Central memory CD8-positive, alpha-beta T cell (primary cell): Measurements from ENCODE around the gene SIGLEC11.

ENCODE experiments used
- ATAC-seq: fragments of 150-1000 bp; cut with Tn5 transposase; replicated peaks from 2 replicates; pipeline ENCODE4 v1.10.0; 2022; ENCODE audit warnings: mild to moderate bottlenecking, moderate FRiP score, moderate number of reproducible peaks; ENCODE audit not compliant: poor library complexity, severe bottlenecking; ENCODE audit errors: extremely low read depth
- DNase-seq, 2 donors: peaks; one replicate each; pipeline ENCODE4 v3.0.0; 2021; ENCODE audit warnings: low spot score in 2 of 2
- H3K27ac Mint-ChIP-seq: one replicate; pipeline ENCODE4 v1.8.0; 2022; ENCODE audit warnings: low read depth, mild to moderate bottlenecking, moderate library complexity, mixed read lengths
- H3K27me3 Mint-ChIP-seq: one replicate; pipeline ENCODE4 v1.8.0; 2022; ENCODE audit warnings: mixed read lengths
- H3K36me3 Mint-ChIP-seq: one replicate; pipeline ENCODE4 v1.8.0; 2022; ENCODE audit warnings: mild to moderate bottlenecking, moderate library complexity, mixed read lengths; ENCODE audit not compliant: insufficient read depth
- H3K4me1 Mint-ChIP-seq: one replicate; pipeline ENCODE4 v1.8.0; 2022; ENCODE audit warnings: mixed read lengths
- H3K4me3 Mint-ChIP-seq: one replicate; pipeline ENCODE4 v1.8.0; 2022; ENCODE audit warnings: mild to moderate bottlenecking, moderate library complexity, mixed read lengths
- H3K9me3 Mint-ChIP-seq: one replicate; pipeline ENCODE4 v1.8.0; 2022; ENCODE audit warnings: mixed read lengths

The SIGLEC11 gene

GRCh38 chr19:49912965-49913685, 47.8 kb downstream of the SIGLEC11 start:
- Mint-ChIP-seq H3K27me3 (no peaks in the 10 kb centered on the region), H3K36me3 (peaks cover 22% of the 10 kb centered on the region), H3K27ac (no peak overlapping the region), H3K9me3 (no peaks in the 10 kb centered on the region), H3K4me1 (peaks cover 38% of the 10 kb centered on the region), H3K4me3 (no peak overlapping the region)
- DNase-seq (no peak), ATAC-seq (no peak)

DNA sequence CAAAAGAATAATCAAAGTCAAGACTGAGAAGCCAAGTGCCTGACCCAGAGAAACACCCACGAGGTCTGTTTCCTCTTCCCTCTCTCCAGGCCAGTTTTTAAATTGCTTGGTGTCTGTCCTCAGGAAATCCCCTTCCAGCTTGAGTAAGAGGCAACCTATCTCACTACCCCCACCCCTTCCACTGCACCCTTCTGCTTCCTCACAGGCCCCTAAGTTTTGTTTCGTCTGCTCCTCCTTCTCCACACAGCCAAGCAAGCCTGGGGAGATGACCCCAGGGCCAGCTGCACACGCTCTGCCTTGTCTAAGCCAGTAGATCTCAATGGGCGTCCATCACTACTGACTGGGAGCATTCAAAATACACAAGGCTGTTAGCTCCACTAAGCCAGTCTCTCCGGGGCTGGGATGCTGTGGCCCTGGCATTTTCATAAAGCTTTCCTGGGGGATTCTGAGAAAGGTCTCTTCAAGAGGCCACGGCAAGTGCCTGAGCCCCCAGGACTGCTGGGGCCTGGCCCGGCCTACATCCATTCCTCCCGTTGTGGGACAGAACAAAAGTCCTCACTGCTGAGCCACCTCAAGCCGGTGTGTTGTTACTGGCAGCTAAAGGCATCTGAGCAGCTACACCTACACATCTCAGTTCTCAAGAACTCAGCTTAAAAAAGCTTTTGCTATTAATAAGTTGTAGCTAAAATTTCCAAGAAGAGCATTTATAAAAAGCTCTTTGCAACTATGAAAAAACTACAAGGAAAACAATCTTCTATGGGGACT, 49.4 kb downstream of the SIGLEC11 start:
- H3K27me3 Mint-ChIP-seq, result no peaks in the 10 kb centered on the region
- H3K36me3 Mint-ChIP-seq, result peaks cover 17% of the 10 kb centered on the region
- H3K4me3 Mint-ChIP-seq, result no peak overlapping the region
- no peak for ATAC-seq
- no peaks in the 10 kb centered on the region for H3K9me3 Mint-ChIP-seq
- peak overlapping the region; percentile 79 for H3K27ac Mint-ChIP-seq
- no peak for DNase-seq
- peaks cover 29% of the 10 kb centered on the region for H3K4me1 Mint-ChIP-seq

GRCh38 chr19:49910179-49910578, 50.8 kb downstream of the SIGLEC11 start:
- Mint-ChIP-seq H3K4me1 (peaks cover 20% of the 10 kb centered on the region), H3K36me3 (peaks cover 15% of the 10 kb centered on the region), H3K9me3 (no peaks in the 10 kb centered on the region), H3K4me3 (no peak overlapping the region), H3K27me3 (no peaks in the 10 kb centered on the region), H3K27ac (no peak overlapping the region)
- ATAC-seq (no peak), DNase-seq (no peak)

GRCh38 chr19:49908480-49909420, 52.2 kb downstream of the SIGLEC11 start:
- ATAC-seq (no peak), DNase-seq (no peak)
- H3K4me1 Mint-ChIP-seq, result peaks cover 16% of the 10 kb centered on the region
- H3K36me3 Mint-ChIP-seq, result peaks cover 14% of the 10 kb centered on the region
- no peak overlapping the region for H3K4me3 Mint-ChIP-seq
- no peaks in the 10 kb centered on the region for H3K9me3 Mint-ChIP-seq
- peak overlapping the region; percentile 35 for H3K27ac Mint-ChIP-seq
- no peaks in the 10 kb centered on the region for H3K27me3 Mint-ChIP-seq

DNA sequence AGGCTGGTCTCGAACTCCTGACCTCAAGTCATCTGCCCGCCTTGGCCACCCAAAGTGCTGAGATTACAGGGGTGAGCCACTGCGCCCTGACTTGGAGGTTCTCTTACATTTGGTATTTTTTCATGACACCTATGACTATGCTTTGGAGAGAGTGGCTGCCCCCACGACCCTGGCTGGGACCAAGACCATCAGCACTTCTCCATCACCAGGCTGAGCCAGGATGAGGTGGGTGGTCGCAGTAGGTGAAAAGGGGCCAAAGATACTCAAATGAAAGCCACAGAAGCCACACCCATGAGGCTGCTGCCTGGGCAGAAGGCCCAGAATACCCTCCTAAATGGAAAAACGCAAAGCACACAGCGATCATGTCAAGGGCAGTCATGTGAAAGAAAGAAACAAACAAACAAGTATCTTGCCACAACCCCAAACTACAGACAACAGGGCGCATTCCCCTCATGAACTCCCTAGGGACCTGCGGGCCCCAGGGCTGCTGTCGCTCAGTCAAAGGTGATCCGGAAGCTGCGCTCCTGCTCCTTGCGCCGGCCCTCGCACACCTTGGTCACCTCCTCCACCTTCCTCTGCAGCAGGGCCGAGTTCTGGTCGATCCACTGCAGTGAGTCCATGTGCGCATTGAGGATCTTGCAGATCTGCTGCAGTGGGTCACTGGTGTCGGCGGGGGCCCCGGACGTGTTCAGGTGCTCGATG, 53.1 kb downstream of the SIGLEC11 start:
- H3K27ac Mint-ChIP-seq, result peak overlapping the region; percentile 35
- H3K36me3 Mint-ChIP-seq, result peaks cover 14% of the 10 kb centered on the region
- no peak overlapping the region for H3K4me3 Mint-ChIP-seq
- DNase-seq, result no peak
- no peaks in the 10 kb centered on the region for H3K27me3 Mint-ChIP-seq
- H3K4me1 Mint-ChIP-seq, result peaks cover 11% of the 10 kb centered on the region
- no peak for ATAC-seq
- H3K9me3 Mint-ChIP-seq, result no peaks in the 10 kb centered on the region

DNA sequence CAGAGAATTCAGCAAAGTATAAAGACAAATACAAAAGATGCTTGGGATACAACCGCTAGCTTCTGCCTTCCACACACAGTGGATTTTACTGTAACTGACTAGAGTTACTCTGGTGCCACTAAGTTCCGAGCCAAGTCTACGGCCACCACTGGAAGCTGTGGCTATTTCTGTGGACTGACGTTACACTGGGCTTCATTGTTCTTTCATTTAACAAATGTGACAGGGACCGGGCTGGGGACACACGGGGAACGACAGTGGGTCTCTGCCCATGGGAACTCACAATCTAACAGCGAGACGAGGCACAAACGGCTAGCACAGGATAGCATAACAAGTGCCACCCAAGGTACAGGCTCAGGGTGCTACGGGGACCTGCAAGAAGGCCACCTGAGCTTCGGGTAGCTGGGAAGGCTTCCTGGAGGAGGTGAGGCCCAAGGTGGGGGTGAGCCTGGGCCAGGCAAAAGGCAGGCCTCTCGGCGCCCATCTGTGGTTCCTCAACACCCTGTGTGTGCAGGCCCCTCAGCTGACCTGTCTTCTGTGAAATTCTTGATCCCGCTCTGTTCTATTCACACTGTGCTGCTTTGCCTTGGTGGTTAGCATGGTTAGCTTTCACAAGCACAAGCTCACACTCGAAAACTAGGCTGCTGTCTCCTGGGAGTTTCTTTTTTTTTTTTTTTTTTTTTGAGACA, 54.0 kb downstream of the SIGLEC11 start:
- Mint-ChIP-seq H3K4me1 (peaks cover 11% of the 10 kb centered on the region), H3K27me3 (no peaks in the 10 kb centered on the region), H3K4me3 (no peak overlapping the region), H3K36me3 (peaks cover 14% of the 10 kb centered on the region), H3K27ac (peak overlapping the region; percentile 35), H3K9me3 (no peaks in the 10 kb centered on the region)
- no peak for DNase-seq
- ATAC-seq, result no peak

- H3K36me3 Mint-ChIP-seq, result peaks cover 9% of the 10 kb centered on the region
- no peak overlapping the region for H3K27ac Mint-ChIP-seq
- ATAC-seq, result no peak
- H3K4me1 Mint-ChIP-seq, result no peaks in the 10 kb centered on the region
- no peaks in the 10 kb centered on the region for H3K27me3 Mint-ChIP-seq
- H3K9me3 Mint-ChIP-seq, result no peaks in the 10 kb centered on the region
- DNase-seq, result no peak
- H3K4me3 Mint-ChIP-seq, result no peak overlapping the region
Observed at GRCh38 chr19:49904136-49904535, 56.8 kb downstream of the SIGLEC11 start.
